KOPT-K1 (cell line): ENCODE results near the gene ABCA1.
A peak's percentile ranks its signal among the peaks of the same experiment; 100 is the strongest.
"Not testable (repeated sequence)": the region's sequence is repeated elsewhere in the genome, so short reads cannot be mapped to it uniquely, and the experiment has no call there.

Experiments used
- H3K27ac ChIP-seq: fragments of 200-600 bp; sonication (generic); 2 replicates; pipeline ENCODE4 v1.5.1; 2016; ENCODE audit warnings: antibody characterized with exemption, mild to moderate bottlenecking, low read depth, low read length; ENCODE audit not compliant: poor library complexity, severe bottlenecking
- H3K36me3 ChIP-seq: fragments of 200-600 bp; sonication (generic); 2 replicates; pipeline ENCODE4 v1.5.1; 2017; ENCODE audit warnings: antibody characterized with exemption, mild to moderate bottlenecking, low read length, moderate library complexity; ENCODE audit not compliant: insufficient read depth
- H3K9me3 ChIP-seq: fragments of 200-600 bp; sonication (generic); 2 replicates; pipeline ENCODE4 v1.5.1; 2017; ENCODE audit warnings: antibody characterized with exemption, low read length, mild to moderate bottlenecking; ENCODE audit not compliant: insufficient read depth, poor library complexity, severe bottlenecking

Gene ABCA1

DNA sequence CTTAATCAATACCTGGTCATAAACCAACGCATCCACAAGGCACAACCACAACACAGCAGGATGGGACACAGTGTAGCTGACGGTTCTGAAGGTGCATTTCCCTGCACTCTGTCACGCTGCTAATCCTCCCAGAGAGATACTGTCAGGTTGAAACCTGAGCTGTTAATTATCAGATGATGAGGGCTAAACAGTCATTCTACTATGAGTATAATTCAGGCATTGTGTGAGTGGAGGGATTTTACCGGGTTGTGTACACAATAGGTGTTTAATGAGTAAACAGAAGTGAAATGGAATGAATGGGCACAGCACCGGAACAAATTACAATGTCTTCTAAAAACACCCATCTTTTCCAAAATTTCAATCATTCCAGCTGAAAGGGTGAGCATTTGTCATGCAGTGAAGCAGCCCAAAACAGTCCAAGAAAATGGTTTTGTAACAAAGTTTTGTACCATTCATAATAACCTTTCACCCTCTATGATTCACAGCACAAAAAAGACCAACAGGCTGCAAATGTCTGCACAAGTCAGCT is 71.5 kb downstream of the ABCA1 start:
- H3K27ac ChIP-seq, result no peak overlapping the region
- H3K9me3 ChIP-seq, result no peaks in the 10 kb centered on the region
- no peaks in the 10 kb centered on the region for H3K36me3 ChIP-seq

DNA sequence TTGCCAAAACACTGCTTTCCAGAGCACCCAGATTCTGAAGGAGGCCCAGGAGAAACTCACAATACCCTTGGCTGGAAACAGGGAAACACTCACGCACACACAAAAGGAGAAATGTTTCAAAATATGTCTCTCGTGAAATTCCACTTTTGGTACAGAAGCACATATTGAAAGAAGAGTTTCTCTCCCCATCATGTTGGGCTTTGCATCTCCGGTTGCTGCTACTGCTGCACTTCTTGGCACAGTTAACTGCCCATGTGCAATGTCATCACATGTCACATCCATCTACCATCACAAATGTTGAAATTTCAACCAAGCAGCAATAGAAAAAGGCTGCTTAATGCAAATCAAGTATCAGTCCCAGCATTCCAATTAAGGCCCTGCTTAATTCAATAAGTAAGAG is 72.1 kb downstream of the ABCA1 start:
- H3K9me3 ChIP-seq, result no peaks in the 10 kb centered on the region
- no peaks in the 10 kb centered on the region for H3K36me3 ChIP-seq
- H3K27ac ChIP-seq, result no peak overlapping the region

DNA sequence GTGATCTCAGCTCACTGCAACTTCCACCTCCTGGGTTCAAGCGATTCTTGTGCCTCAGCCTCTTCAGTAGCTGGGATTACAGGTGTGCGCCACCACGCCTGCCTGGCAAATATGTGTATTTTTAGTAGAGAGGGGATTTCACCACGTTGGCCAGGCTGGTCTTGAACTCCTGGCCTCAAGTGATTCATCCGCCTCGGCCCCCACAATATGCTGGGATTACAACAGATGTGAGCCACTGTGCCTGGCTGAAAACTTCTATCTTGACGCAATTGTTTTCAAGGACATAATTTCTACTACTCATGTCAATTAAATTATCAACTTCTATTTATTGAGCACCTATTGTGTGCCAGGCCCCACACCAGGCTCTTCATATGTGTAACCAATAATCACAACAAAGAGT is 72.7 kb downstream of the ABCA1 start:
- H3K9me3 ChIP-seq, H3K27ac ChIP-seq, H3K36me3 ChIP-seq: not testable (repeated sequence)

DNA sequence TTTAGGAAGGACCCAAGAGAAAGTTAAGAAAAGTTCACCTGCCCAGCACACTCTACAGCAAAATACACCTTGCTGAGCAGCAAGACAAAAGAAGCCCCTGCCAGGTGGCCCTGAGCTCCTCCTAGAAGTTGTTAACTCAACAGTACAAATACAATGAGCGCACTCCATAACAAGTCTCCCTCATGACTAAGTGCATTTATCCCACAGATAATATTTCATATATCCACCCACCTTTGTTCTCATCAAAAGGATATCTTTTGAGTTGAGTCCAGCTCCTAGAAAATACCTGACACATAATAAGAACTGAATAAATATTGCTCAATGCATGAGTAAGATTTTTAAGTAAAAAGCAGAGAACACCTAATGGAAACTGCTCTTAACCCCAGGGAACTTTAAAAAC is 73.3 kb downstream of the ABCA1 start:
- H3K9me3 ChIP-seq, result no peaks in the 10 kb centered on the region
- no peak overlapping the region for H3K27ac ChIP-seq
- H3K36me3 ChIP-seq, result no peaks in the 10 kb centered on the region

DNA sequence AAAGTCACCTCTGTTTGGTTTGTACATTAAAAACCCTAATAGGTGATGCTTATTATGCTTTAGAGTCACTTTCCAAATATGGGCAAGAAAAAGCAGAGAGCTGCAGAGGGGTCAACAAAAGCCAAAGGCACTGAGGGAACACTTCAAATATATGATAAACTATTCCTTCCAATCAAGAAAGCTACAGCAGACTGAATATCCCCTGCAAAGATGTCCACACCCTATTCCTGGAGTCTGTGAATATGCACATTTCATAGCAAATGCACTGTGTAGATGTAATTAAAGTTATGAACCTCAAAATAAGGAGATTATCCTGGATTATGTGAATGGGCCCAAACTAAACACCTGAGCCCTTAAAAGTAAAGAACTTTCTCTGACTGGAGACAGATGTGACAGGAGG is 74.3 kb downstream of the ABCA1 start:
- Histone ChIP-seq H3K9me3 (no peaks in the 10 kb centered on the region), H3K36me3 (no peaks in the 10 kb centered on the region), H3K27ac (no peak overlapping the region)

DNA sequence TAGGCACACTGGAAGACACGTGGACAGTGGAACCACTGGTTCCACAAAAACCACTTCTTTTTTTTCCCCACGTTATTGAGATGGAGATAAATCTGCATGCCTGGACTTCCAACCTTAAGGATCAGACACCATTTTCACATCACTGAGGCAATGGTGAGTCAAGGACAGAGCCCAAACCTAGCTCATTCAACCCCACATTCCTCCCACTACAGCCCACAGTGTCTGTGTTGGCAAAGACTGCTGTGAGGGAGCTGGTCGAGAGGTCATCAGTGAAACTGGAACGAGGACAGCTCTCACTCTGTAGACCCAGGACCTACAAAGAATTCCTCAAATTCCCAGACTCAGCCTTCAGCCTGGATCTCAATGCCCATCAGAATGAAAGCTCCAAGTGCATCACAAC is 74.8 kb downstream of the ABCA1 start:
- Histone ChIP-seq H3K36me3 (no peaks in the 10 kb centered on the region), H3K9me3 (no peaks in the 10 kb centered on the region), H3K27ac (no peak overlapping the region)

DNA sequence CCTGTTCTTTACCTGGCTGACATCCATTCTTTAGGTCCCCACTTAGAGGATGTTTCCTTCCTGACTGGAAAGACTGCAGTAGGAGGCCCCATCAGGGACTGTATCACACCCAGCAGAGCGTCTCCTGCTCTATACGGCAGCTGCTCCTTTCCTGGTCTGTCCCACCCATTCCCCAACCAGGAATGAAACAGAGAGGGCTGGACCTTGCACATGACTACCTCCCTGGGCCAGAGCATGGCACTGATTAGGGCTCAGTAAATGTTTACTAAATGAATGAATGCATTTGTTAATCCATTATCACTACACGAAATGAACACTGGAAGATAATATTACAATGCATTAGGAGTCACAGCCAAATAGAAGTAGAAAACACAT is 76.4 kb downstream of the ABCA1 start:
- no peaks in the 10 kb centered on the region for H3K36me3 ChIP-seq
- H3K27ac ChIP-seq, result no peak overlapping the region
- no peaks in the 10 kb centered on the region for H3K9me3 ChIP-seq

DNA sequence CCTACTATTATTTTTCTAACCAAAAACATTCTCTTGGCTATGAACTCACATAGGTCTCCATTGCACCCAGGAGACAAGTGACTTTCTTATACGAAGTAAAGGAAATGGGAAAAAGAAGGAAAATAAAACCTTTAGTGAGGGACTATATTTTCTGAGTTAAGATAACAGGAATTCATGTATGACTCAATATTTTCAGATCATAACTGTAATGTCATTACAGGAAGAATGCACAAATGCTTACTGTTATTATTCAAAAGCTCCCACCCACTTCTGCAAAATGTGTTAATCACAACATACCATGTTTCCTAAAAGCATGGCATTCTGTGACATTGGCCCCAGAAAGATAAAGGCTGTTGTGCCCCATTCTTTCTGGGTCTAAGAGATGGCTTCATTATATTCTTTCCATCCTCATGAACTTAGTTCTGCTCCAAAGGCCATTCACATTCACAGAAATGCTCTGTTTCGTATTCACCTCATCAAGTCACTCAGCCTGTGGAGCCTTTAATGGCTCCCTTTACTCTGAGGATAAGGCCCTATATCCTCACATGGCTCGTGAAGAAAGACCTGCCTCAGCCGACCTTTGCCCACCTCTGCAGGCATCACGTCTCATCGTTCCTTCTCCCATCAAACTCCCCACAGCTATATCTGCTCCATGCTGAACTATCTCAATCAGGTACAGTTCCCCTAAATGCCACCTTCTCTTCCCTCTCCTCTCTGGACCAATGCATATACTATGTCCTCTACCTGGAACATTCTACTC is 77.0 kb downstream of the ABCA1 start:
- no peaks in the 10 kb centered on the region for H3K9me3 ChIP-seq
- no peaks in the 10 kb centered on the region for H3K36me3 ChIP-seq
- no peak overlapping the region for H3K27ac ChIP-seq

DNA sequence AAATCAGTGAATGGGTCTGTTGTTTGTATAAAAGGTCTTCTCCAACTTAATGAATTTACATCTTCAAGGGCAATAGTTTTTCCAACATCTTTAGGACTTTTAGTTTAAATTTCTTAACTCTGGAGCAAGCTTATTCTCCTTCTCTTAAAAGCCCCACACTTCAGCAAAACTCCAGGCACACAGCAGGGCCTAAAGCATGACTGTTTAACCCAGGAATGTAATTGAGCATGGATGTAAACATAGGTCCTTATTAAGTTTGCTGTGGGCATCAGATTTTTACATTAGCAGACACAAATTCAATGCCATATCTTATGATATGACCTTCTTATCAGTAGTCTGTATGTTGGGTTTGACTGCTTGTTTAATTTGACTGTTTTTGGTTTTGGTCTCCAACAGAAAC is 78.9 kb downstream of the ABCA1 start:
- no peak overlapping the region for H3K27ac ChIP-seq
- no peaks in the 10 kb centered on the region for H3K36me3 ChIP-seq

DNA sequence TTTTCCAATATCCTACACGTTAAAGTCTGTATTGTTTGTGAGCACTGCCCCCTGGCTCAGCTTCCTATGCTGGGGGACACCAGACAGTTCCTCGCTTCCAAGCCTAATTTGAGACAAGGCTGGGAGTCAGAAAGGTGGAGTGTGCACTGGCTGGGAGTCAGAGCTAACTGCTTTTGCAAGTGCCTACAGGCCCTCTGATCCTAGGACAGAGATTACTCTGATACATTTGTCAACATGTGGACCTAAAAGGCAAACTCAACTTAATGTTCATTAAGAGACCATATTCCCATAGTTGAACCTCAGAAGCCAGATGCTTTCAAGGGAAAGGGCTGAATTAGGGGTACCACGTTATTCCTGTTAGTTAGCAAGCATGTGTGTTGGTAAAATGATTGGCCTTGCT is 83.2 kb downstream of the ABCA1 start:
- H3K36me3 ChIP-seq, result no peaks in the 10 kb centered on the region
- no peak overlapping the region for H3K27ac ChIP-seq
- H3K9me3 ChIP-seq, result no peaks in the 10 kb centered on the region

More for the DNA sequence above, 78.9 kb downstream of the ABCA1 start:
- H3K9me3 ChIP-seq, result no peaks in the 10 kb centered on the region

DNA sequence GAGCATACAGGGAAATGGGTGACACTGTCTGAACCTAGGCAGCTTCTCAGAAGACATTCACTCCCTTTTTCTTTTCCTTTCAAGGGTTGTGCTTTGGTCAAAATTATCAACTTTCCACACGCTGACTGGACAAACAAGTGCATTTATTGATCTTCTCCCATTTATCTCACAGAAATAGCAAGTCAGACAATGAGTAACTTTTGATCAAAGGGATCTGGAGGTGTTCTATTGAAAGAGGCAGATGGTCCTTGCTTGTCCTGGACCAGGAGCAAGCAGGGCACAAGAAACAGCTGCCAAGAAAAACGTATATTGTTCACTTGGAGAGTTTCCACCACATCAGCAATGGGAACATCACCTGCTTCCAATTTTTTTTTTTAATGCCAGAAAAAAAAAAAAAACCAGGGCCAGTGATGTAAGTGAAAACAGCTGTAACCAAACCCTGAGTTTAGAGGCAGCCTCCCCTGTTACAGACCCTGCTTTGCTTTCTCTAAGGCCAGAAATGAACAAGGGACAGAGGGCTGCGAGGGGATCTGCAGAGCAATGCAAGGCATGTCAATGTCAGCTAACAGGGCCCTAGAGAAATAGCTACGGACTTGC is 84.2 kb downstream of the ABCA1 start:
- no peaks in the 10 kb centered on the region for H3K36me3 ChIP-seq
- no peak overlapping the region for H3K27ac ChIP-seq
- no peaks in the 10 kb centered on the region for H3K9me3 ChIP-seq

DNA sequence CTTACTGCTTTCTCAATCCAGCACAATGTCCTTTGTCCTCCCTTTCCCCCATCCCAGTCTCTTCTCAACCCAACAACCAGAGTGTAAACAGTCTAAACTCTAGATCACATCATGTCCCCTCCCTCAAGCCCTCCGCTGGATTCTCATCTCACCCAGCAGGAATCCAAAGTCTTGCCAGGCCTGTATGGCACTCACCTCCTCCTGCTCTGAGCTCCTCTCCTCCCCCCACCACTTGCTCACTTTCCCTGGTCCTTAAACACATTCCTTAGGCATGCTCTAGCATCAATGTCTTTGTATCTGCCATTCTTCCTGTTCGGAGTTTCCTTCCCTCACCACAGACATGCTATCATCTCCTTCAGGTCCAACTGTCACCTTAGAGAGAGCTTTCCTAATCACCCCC is 85.3 kb downstream of the ABCA1 start:
- Histone ChIP-seq H3K36me3 (no peaks in the 10 kb centered on the region), H3K9me3 (no peaks in the 10 kb centered on the region), H3K27ac (no peak overlapping the region)

DNA sequence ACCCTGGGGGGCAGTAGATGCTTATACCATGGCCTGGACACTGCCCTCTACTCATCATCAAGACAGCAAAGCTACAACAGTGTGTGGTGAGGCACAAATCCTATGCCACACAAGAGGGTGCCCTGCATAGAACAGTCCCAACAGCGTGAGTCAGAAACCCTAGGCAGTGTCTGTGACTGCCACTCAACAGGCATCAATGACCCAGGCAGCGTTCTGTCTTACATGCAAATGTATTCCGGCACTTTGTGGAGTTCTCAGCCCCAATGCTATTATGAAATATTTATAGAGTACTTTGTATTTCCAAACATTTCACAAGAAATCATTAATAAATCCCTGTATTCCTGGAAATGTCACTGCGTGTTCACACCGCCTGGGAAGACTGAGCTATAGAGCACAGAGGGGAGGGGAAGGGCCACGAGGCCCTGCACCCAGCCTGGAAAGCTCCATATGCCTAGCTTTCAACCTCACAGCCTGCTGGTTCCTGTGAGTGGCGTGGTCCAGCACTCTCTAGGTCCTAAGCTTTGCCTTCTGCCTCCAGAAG is 86.3 kb downstream of the ABCA1 start:
- Histone ChIP-seq H3K27ac (no peak overlapping the region), H3K36me3 (no peaks in the 10 kb centered on the region), H3K9me3 (no peaks in the 10 kb centered on the region)

DNA sequence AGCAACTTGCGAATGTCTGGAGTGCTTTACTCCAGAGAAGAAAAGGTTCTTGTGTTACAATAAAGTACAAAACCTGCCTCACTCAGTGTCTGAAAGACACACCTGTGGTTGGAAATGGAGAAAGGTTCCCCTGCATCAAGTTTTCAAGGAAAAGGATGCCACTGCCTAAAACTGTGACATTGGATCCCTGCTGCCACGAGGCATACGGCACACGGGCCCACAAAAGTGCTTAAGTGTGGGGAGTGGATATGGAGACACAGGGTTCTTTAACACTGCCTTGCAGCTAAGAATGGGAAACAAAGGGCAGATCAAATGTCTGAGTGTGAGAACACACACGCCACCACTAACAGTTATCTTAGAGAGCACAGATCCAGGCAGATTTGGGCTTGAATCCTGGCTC is 89.0 kb downstream of the ABCA1 start:
- Histone ChIP-seq H3K9me3 (no peaks in the 10 kb centered on the region), H3K36me3 (no peaks in the 10 kb centered on the region), H3K27ac (no peak overlapping the region)

DNA sequence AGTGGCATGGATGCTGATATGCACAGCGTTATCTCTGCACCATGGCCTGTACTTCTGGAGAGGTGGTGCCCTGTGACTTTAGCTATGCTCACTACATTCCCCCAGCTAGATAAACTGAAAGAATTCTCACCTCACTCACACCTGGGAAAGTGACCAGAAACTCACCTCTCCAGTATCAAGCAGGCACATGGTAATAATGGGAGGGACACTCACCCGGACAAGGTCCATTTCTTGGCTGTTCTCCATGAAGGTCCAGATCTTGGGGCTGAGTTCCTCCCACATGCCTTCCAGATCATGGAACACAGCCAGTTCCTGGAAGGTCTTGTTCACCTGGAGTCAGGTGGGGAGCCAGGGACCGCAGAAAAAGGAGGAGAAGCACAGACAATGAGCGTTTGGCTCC is 91.2 kb downstream of the ABCA1 start:
- Histone ChIP-seq H3K9me3 (no peaks in the 10 kb centered on the region), H3K27ac (peak overlapping the region; percentile 44), H3K36me3 (no peaks in the 10 kb centered on the region)

DNA sequence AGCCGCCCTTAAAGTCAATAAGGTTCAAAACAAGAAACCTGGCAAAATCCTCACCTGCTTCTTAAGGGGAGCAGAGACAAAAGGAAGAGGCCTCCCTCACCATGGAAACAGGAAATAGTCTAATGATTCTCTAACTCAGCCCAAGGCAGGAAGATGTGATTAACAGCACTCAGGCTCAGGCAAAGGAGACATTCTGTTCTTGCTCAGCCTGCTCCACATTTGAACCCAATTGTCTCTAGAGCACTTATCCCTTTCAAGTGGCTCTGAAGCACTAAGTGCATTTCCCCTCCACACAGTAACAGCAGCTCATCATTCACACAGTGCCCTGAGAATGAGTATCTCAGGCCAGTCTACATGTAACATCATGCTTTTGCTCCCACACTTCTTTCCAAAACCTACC is 91.7 kb downstream of the ABCA1 start:
- no peaks in the 10 kb centered on the region for H3K36me3 ChIP-seq
- no peaks in the 10 kb centered on the region for H3K9me3 ChIP-seq
- H3K27ac ChIP-seq, result peak overlapping the region; percentile 44
